GM12892 (cell line): ENCODE data around the gene ORC5.

Experiments used
- POLR2A ChIP-seq: IDR thresholded peaks from 2 replicates; pipeline ENCODE4 v1.6.1; 2011; ENCODE audit warnings: low read depth, low read length, control low read depth
- TAF1 ChIP-seq: IDR thresholded peaks from 2 replicates; pipeline ENCODE4 v1.6.1; 2011; ENCODE audit warnings: low read depth, mild to moderate bottlenecking, control low read depth, low read length, borderline replicate concordance

DNA sequence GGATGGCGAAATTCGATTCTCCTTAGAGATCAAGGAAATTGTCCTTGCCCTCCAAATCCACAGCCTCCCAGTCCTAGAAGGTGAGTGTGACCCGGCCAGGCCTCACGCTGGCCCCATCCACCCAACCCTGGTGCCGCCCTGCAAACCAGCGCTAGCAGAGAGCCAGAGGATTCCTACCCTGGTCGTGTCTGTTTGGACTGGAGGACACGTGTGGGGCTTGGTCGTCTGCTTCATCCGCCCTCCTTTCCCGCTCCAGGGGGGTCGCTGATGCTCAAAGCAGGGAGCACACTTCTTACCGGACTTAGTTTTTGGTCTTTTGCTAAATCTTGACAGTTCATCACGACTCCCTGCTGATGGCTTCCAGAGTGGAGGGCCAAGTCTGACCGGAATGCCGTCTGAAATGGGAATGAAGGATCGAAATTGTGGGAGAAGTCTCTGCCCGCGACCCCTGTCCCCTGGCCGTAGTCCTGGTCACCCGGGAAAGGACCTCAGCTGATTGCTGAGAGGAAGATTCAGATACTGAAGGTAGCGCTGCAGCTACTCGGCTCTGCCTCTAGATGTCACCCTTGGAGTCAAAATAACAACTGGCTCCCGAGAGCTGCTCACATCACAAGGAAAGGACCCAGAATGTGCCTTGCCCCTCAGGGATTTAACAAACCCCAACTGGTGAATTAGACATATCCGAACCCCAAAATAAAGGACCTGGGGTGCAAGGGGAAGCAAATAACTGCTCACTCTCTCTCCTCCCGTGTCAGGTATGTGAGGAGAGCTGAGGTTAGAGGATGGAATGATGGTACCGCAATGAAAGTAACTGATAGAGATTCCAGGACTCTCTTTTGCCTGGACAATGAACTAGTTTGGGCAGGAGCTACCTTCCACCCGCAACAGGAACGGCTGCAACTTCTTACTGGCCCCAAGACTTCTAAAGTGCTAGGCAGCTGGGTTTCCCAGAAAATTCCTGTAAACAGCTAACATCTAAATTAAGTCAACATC, 23.5 kb upstream of the ORC5 start:
- TF ChIP-seq POLR2A (no peak), TAF1 (no peak)
